Measurements from ENCODE around the gene SEPTIN12. TPM values are rescaled to one million over a fixed set of nuclear protein-coding genes. Genes with fewer than 3 reads are reported as not detected.

The SEPTIN12 gene
- total and polyA plus RNA-seq, 2 donors (not counting 1 experiment from before 2014, with no cell fraction given), result 0.07 TPM; not detected in 1

DNA sequence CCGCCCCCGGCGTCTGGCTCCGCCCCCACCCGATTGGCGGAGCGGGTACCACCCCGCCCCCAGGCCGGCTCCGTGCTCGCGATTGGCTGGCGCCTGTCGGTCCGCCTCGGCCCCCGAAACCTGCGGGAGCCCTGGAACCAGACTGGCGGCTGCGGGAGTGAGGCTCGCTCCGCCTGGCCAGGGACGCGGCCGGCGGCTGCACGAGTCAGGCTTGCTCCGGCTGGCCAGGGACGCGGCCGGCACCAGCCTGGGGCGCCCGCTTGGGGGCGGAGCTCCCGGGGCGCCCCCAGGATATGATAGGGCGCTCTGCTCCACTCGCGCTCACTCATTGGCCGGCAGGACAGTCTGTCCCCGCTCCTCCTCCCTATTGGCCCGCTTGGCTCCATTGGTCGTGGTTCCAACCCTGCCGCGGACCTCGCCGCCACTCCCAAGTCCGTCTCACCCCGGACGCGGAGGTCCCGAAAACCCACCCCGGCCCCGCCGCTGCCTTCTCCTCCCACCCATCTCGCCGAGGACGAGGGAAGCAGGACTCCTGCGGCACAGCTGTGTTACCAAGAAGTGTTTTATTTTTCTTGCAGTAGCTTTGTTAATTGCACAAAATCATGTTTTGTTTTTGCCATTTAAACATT is 14.6 kb upstream of the SEPTIN12 start:
- Mint-ChIP-seq H3K27me3 (no peaks in the 10 kb centered on the region), H3K4me1 (peaks cover 21% of the 10 kb centered on the region), H3K27ac (peak overlapping the region; percentile 84), H3K9me3 (ENCODE audit: insufficient read depth) (no peaks in the 10 kb centered on the region), H3K4me3 (peak overlapping the region; percentile 88)
- peak; percentile 86 for ATAC-seq (ENCODE audit: low read depth)
- Histone ChIP-seq H3K27ac (ENCODE audit: low read length in 2 of 2) (peak overlapping the region; percentile 47 to 77), H3K4me1 (ENCODE audit: control insufficient read depth in 2 of 2, insufficient read depth in 2 of 2, low read length in 2 of 2) (peaks cover 26 to 27% of the 10 kb centered on the region in 2 donors), H4K20me1 (ENCODE audit: control insufficient read depth, insufficient read depth, low read length, poor library complexity, severe bottlenecking) (no peaks in the 10 kb centered on the region), H3K79me2 (ENCODE audit: control insufficient read depth, insufficient read depth, low read length) (no peaks in the 10 kb centered on the region), H2AFZ (ENCODE audit: insufficient read depth, low read depth, low read length, poor library complexity, severe bottlenecking) (peak overlapping the region; percentile 84), H3K9ac (ENCODE audit: low read length) (peak overlapping the region; percentile 84), H3K36me3 (replicated peaks in 1 of 2; ENCODE audit: control extremely low read depth in 1 of 2, control insufficient read depth in 1 of 2, extremely low read depth in 1 of 2, insufficient read depth in 2 of 2, low read length in 1 of 2) (peaks cover 0 to 12% of the 10 kb centered on the region in 2 experiments), H3K9me3 (ENCODE audit: control extremely low read depth in 1 of 3, control insufficient read depth in 2 of 3, insufficient read depth in 1 of 3, low read length in 2 of 3) (no peaks in the 10 kb centered on the region), H3K27me3 (replicated peaks in 1 of 4; ENCODE audit: control extremely low read depth in 1 of 4, control insufficient read depth in 3 of 4, insufficient read depth in 4 of 4, low read length in 3 of 4) (no peaks in the 10 kb centered on the region), H3K4me3 (ENCODE audit: control extremely low read depth in 1 of 5, extremely low read depth in 1 of 5, insufficient read depth in 1 of 5, low read depth in 2 of 5, low read length in 4 of 5) (peak overlapping the region; percentile 13 to 88 (median 75)), H3K4me2 (replicated peaks; ENCODE audit: low read depth, low read length, poor library complexity, severe bottlenecking) (peak overlapping the region; percentile 93)
- TF ChIP-seq, protein P1, sequence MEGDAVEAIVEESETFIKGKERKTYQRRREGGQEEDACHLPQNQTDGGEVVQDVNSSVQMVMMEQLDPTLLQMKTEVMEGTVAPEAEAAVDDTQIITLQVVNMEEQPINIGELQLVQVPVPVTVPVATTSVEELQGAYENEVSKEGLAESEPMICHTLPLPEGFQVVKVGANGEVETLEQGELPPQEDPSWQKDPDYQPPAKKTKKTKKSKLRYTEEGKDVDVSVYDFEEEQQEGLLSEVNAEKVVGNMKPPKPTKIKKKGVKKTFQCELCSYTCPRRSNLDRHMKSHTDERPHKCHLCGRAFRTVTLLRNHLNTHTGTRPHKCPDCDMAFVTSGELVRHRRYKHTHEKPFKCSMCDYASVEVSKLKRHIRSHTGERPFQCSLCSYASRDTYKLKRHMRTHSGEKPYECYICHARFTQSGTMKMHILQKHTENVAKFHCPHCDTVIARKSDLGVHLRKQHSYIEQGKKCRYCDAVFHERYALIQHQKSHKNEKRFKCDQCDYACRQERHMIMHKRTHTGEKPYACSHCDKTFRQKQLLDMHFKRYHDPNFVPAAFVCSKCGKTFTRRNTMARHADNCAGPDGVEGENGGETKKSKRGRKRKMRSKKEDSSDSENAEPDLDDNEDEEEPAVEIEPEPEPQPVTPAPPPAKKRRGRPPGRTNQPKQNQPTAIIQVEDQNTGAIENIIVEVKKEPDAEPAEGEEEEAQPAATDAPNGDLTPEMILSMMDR (IDR thresholded peaks at IDR 0.05), result no peak
- TF ChIP-seq EZH2 (IDR thresholded peaks at IDR 0.05; ENCODE audit: borderline replicate concordance, insufficient read depth, low read depth, low read length, poor library complexity, severe bottlenecking), result no peak
- POLR2A ChIA-PET, result interaction anchor here (1.5 to 2.6 kb wide), 3 partner anchors 34 to 68 kb away, joined by 6 to 20 read pairs (median 7); partner anchors contain the start of genes ANKS3 and DNAAF8
- DNase-seq, result peak; percentile 95
- CTCF ChIA-PET, result interaction anchor here (0.6 to 1.7 kb wide), 5 partner anchors 9 to 101 kb away, joined by 3 read pairs; no protein-coding TSS in a partner anchor
- 0% methylated on average over 51 of the region's 59 CpGs for WGBS (ENCODE audit: insufficient coverage)
- intact Hi-C loops (cut with micrococcal nuclease), result loop anchor here (1.0 to 5.0 kb wide), 6 partner anchors 35 to 270 kb away; partner anchors contain the start of genes ALG1, ANKS3, DNAAF8 and GLYR1

Measured in B cell (primary cell).